AG10803 (cell line): ENCODE results near the gene CLTCL1.
A peak's percentile ranks its signal among the peaks of the same experiment; 100 is the strongest.
"Not testable (repeated sequence)": the region's sequence is repeated elsewhere in the genome, so short reads cannot be mapped to it uniquely, and the experiment has no call there.

Experiments
- DNase-seq: peaks from one replicate; pipeline ENCODE4 v3.0.0; 2010; ENCODE audit warnings: low read depth
- H3K4me3 ChIP-seq: 2 replicates; pipeline ENCODE4 v1.5.1; 2011; ENCODE audit warnings: mild to moderate bottlenecking, low read length, control low read depth
- CTCF ChIP-seq: conservative IDR thresholded peaks from 2 replicates; pipeline ENCODE4 v1.5.1; 2011; ENCODE audit warnings: mild to moderate bottlenecking, low read length, control low read depth, inconsistent platforms

CLTCL1 gene

DNA sequence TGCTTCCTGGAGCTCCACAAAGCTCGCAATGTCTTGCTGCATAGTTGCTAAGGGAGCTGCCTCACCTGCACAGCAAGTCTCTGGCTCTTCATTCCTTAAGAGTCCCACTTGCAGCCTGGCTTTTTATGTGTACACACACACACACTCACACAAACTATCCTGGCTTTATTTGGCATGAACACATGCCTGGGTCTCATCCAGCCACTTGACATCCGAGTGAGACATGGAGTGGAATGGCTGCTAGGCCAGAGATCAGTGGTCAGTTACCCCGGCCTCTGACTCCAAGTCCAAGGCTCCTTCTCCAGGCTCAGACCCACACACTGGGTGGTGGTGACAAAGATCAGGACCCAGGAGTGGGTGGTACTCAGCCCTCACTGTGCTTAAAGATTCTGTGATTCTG, 37.9 kb upstream of the CLTCL1 start:
- DNase-seq: no peak
- no peak for TF ChIP-seq CTCF

GRCh38 chr22:19325296-19325948, 33.9 kb upstream of the CLTCL1 start:
- TF ChIP-seq CTCF: no peak
- H3K4me3 ChIP-seq: no peak overlapping the region
- DNase-seq: peak; percentile 10

More for the DNA sequence above, 37.9 kb upstream of the CLTCL1 start:
- H3K4me3 ChIP-seq: no peak overlapping the region

GRCh38 chr22:19323420-19323819, 31.9 kb upstream of the CLTCL1 start:
- H3K4me3 ChIP-seq, DNase-seq: not testable (repeated sequence)

GRCh38 chr22:19321757-19322156, 30.2 kb upstream of the CLTCL1 start:
- TF ChIP-seq CTCF: no peak
- no peak for DNase-seq
- no peak overlapping the region for H3K4me3 ChIP-seq

DNA sequence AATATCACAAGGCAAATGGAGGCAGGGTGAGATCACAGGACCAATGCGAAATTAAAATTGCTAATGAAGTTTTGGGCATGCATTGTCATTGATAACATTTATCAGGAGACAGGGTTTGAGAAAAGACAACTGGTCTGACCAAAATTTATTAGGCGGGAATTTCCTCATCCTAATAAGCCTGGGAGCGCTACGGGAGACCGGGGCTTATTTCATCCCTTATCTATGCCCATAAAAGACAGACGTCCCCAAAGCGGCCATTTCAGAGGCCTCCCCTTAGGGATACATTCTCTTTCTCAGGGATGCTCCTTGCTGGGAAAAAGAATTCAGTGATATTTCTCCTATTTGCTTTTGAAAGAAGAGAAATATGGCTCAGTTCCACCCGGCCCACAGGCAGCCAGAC, 28.6 kb upstream of the CLTCL1 start:
- H3K4me3 ChIP-seq, DNase-seq: not testable (repeated sequence)

- no peak for DNase-seq
- no peak overlapping the region for H3K4me3 ChIP-seq
- TF ChIP-seq CTCF: no peak
Observed at GRCh38 chr22:19319281-19319680, 27.8 kb upstream of the CLTCL1 start.

- no peak for DNase-seq
- TF ChIP-seq CTCF: no peak
- H3K4me3 ChIP-seq: no peak overlapping the region
Observed at GRCh38 chr22:19317865-19318264, 26.3 kb upstream of the CLTCL1 start.

DNA sequence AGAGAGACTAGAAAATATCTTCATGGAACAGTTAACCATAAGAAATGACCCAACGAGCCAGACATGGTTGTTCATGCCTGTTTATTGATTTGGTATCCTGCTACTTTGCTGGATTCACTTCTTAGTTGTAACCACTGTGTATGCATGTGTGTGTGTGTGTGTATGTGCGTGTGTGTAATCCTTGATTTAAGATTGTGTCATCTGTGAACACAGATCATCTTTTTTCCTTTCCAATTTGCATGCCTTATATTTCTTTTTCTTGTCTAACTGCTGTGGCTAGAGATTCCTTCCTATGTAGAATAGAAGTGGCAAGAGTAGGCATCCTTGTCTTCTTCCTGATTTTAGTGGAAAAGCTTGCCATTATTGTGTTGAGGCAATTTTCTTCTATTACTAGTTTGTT, 16.4 kb upstream of the CLTCL1 start:
- TF ChIP-seq CTCF: no peak
- no peak for DNase-seq
- no peak overlapping the region for H3K4me3 ChIP-seq

DNA sequence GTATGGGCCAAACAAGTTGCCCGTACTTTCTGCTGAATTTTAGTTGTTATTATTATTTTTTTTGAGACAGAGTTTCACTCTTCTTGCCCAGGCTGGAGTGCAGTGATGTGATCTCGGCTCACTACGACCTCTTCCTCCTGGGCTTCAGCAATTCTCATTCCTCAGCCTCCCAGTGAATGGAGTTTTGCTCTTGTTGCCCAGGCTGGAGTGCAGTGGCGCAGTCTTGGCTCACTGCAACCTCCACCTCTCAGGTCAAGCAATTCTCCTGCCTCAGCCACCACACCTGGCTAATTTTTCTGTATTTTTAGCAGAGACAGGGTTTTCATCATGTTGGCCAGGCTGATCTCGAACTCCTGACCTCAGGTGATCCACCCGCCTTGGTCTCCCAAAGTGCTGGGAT, 15.0 kb upstream of the CLTCL1 start:
- H3K4me3 ChIP-seq, DNase-seq: not testable (repeated sequence)
